GM18909 (cell line): ENCODE measurements around the gene LYG2.
"Not testable (repeated sequence)": the region's sequence is repeated elsewhere in the genome, so short reads cannot be mapped to it uniquely, and the experiment has no call there.

ENCODE experiments used
- ATAC-seq: cut with Tn5 transposase; IDR thresholded peaks from one replicate; pipeline ENCODE4 v1.9.1; 2021; ENCODE audit warnings: mild to moderate bottlenecking; ENCODE audit not compliant: unreplicated experiment, poor library complexity

The LYG2 gene, protein sequence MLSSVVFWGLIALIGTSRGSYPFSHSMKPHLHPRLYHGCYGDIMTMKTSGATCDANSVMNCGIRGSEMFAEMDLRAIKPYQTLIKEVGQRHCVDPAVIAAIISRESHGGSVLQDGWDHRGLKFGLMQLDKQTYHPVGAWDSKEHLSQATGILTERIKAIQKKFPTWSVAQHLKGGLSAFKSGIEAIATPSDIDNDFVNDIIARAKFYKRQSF

DNA sequence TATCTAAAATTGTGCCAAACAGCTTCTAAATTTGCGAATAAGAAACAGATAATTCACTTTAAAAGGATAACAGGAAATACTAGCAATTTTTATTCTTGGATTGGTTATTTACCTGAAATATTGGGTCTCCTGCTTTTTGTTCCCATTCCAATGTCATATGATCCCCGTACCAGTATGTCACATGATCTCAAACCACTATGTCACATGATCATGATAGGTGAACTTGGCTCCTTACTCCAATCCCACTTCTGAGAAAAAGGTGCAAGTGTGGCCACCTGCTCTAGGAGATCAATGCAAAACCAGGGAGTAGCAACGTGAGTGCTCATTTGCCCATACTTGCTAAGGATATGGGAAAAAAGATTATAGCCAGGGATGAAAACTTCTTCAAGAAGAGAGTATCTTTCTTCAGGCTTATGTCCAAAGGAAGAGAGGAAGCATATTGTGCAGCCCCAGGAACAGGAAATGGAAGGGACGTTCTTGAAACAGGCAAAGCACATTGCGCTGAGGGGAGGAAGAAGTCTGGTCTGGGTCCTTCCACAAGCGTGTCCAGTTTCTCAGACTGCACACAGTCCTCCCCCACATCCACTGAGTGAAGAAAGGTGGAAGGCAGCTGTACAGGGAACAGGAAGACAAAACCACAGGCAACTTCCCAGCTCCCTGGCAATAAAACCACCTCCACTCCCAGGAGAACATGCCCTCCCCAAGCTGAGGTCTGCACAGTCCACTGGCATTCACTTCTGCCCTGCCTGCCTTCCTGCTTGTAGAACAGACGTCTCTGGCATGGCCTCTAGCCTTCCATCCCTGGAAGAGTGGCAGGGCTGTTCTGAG is at the start of gene LYG2:
LYG2 (minus strand) TSS at position 176 of the 828 bp plus-strand sequence. CDS start 1,406 bp downstream, outside the sequence.
- ATAC-seq = no peak

DNA sequence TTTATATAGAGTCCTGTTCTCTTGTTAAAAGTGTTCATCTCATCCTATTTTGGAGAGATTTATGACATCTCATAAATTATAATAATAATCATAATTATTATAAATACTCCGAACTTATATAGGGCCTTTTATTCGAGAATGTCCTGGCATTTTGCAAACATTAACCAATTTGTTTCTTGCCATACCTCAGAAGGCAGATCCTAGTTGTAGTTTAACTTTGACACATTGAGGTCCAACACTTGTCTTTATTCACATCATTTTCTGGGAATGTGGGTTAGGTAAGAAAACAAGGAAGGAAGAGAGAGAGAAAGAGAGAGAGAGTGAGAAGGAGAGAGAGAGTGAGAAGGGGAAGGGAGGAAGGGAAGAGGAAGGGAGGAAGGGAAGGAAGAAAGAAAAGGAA is 45.6 kb upstream of the LYG2 start, which contains the start of gene LYG1:
LYG1 (minus strand) TSS at position 101 of the 400 bp plus-strand sequence. CDS start 5,527 bp downstream, outside the sequence.
- not testable (repeated sequence) for ATAC-seq

DNA sequence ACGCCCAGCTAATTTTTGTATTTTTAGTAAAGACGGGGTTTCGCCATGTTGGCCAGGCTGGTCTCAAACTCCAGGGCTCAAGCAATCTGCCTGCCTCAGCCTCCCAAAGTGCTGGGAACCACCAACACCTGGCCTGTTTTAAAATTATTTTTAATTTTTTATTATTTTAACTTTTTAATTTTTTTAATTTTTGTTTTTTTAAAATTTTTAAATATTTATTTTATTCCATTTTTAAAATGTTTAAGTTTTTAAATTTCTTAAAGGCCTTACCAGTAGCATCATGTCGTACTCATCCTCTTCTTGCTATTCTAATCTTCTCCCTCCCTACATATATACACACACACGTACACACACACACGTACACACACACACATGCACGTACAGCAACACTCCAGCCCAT is 44.1 kb upstream of the LYG2 start:
- no peak for ATAC-seq

DNA sequence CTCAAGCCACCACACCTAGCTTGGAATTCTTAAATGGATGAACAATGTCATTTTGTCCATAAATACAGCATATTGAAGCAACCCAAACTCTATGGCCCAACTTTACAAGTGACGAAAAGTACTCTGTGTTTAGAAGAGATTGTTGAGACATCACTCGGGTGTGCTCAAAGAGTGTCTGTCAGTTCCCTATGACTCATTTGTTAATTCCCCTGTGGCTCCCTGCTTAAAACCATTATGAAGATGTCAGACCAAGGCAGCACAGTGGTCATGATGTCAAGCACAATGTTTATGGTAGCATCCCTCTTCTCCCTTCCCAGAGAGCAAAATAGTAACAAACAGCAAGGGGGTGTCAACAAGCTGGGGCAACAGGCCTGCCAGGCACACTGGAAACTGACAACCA is 42.5 kb upstream of the LYG2 start:
- ATAC-seq = no peak

DNA sequence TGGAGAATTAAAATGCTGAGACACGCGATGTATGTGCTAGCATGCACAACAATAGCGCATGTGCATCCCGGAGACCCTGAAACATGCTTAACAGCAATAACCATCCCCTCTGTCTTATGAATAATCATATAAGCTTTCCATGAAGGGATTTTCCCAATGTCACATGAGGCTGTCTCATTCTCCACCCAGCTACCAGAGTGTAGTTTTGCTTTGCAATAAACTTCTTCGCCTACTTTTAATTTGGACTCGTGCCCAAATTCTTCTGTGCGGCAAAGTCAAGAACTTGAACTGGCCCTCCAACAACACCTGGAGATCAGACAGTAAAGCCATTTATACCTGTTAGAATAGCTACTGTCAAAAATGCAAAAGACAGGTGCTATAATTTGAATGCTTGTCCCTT is 30.1 kb upstream of the LYG2 start:
- no peak for ATAC-seq

DNA sequence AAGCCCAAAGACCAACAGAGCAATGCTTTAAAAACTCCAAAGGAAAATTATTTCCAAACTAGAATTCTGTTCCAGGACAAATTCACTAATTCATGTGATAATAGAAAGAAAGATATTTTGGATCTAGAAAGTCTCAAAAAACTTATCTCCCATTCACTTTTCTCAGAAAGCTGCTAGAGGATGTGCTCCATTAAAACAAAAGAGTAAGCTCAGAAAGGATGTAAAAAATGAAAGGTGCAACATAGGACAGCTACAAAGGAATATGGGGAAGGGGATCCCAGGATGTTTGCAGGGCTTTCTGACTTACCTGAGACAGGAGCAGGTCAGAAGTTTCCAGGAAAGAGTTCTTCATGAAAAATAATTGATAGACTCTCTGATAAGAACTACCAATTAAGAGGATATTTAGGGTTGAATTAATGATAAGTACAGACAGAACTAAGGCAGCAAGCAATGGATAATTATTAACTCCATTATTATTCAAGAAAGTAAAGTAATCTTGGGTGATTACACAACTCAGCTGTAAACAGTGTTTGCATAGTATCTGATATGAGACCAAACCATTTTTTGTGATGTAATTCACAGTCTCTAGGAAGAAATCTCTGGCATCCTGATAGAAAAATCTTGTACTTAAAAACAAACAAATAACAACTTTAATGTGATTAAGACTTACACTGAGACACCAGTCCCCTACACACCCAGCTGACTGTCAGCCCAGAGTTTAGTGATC is 24.7 kb upstream of the LYG2 start:
- no peak for ATAC-seq

DNA sequence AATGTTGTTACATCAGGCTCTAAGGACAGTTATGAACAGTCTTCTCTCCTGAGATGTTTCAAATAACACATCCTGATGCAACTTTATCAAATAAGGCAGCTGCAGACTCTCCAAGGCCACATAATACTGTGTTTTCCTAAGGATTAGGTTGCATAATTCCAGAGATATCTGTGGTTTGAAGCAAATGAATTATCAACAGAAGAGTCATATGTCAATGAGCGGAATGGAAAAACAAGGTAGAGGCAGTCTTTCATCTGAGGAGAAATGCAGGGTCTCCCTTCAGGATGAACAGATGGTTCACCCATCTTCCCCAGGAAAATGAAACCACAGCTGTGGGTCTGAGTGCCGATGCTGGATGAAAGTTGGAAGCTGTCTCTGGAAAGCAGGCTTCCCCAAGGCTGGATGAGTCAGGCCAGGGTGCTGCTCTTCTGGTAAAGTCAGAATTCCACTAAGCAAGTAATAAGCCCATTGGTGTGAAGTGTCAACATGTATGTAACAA is 23.4 kb upstream of the LYG2 start:
- no peak for ATAC-seq

DNA sequence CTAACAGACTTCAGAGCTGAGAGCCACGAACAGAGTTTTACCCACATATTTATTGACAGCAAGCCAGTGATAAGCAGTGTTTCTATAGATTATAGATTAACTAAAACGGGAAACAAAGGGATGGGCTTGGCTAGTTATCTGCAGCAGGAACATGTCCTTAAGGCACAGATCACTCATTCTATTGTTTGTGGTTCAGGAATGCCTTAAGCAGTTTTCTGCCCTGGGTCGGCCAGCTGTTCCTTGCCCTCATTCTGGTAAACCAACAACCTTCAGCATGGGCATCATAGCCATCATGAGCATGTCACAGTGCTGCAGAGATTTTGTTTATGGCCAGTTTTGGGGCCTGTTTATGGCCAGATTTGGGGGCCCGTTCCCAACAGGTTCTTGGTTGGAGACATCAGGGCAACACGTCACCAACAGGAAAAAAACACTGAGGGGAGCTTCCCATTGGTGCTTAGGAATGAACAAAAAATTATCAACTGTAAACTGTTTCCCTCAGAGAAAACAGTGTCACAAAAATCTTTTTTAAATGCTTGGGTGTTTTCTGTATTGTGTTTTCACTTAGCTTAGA is 22.8 kb upstream of the LYG2 start:
- not testable (repeated sequence) for ATAC-seq

DNA sequence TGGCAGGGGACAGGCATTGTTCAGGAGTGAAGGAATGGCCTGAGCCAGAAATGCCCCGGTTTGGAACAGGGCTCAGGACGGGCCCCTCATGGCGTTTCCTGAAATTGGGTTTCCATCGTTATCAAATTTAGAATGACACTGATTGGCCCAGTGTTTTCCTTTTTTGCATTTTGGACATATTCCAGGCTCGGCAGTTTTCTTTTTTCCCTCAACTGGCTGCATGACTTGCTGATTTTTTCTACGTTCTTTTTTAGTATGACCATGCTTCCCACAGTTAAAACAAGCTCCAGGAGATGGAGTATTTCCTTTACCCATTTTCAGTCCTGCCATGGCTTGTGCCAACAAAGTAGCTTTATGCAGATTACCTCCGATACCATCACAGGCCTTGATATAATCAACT is 20.4 kb upstream of the LYG2 start:
- no peak for ATAC-seq

DNA sequence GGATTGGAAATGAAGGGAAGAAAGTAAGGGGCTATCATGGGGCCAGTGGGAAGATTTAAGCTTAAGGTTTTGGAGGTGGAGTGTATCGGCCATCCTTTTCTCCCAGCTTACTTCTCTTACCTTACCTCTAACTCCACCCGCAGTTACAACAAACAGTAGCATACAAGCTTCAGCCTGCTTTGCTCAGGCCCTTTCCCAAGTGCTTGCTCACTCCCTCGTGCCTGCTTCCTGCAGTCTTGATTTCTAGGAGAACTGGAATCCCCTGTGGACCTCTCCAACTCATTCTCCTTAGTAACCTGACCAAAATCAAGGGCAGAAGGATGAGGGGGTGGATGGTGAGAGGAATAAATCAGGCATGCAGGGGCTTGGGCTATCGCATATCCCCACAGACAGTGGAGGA is 5.8 kb upstream of the LYG2 start:
- ATAC-seq = no peak

DNA sequence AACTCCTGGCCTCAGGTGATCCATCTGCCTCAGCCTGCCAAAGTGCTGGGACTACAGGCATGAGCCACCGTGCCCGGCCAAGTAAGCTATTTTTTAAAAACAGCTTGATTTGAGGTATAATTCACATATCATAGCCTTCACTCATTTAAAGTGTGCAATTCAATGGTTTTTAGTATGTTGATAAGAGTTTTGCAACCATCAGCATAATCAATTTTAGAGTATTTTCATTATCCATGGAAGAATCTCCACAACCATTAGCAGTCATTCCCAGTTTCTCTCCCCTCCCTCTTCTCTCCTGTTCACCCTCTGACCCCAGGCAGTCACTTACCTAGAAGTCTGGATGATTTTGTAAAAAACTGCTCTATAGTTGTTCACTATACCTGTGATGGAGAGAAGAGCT is 4.7 kb upstream of the LYG2 start:
- no peak for ATAC-seq

DNA sequence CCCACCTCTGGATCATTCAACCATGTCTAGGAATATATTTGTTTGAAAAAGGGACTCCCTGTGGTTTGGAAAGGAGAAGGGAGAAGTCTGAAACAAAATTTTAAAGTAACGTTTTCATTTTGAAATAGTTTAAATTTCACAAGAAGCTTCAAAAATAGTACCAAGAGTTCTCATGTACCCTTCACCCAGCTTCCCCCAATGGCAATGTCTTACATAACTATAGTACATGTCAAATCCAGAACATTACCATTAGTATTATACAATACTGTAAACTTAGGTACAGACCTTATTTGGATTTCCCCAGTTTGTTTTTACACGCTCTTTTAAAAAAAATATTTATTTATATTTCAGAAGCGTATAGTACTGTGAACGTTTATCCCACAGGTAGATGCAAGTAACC is 4.0 kb upstream of the LYG2 start:
- no peak for ATAC-seq

DNA sequence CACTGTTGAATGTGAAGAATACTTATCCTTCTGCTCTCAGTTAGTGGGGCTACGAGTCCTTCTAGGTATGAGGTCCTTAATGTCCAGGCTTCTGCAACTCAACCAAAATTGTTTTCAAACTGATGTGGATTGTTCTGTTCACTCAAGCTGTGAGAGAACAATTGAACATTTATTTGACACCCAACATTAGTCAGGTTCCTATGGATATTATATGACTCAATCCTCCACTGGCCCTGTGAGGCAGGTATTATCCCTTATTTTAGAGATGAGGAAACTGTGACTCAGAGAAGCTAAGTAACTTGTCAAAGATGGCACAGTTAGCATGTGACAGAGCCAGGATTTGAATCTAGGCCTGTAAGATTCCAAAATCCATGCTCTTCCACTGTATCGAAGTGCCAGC is 1.2 kb upstream of the LYG2 start:
- ATAC-seq = no peak

DNA sequence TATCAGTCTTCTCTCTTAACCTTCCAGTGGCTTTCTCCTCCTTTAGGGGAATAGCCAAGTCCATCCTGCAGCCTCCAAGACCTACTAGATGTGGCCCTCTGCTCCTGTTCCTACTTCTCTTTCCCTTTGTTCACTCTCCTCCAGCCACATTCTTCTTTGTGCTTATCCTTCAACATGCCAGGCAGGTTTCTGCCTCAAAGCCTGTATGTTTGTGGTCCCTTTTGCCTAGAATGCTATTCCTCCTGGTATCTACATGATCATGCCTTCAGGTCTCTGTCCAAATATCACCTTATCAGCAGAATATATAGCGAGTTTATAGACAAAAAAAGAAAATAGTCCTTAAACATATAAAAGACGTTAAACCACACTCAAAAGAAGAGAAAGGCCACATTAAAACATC is 5.5 kb downstream of the LYG2 start:
- ATAC-seq = no peak

DNA sequence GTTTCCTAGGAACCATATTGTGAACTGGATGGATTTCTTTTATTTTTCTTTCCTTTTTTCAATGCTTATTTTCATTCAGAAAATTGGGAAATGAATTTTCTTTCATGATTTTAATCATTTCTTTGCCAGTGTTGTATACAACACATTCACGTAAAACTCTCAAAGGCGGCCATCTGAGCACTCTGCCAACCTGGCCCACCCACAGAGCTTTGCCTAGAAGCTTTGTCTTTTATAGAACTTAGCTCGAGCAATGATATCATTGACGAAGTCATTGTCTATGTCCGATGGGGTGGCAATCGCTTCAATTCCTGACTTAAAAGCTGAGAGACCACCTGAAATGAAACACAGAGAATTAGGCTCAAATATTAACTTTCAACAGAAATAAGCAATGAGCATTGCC is 13.3 kb downstream of the LYG2 start:
- ATAC-seq = no peak

DNA sequence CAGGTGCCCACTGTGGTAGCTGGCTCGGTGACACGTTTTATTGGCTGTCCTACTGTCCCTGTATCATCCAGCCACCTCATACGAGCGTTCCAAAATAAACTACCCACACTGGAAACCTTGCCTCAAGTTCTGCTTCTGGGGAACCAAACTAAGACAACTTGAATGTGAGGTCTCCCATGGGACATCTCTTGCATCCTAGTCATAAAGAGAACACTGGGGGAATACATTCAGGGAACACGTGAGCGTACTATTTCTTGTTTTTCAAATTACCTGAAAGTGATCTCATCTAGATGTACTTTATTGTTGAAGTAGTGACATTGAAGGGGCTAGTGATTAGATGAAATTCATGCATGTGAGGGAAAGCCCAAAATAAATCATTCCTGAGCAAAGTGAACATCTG is 15.0 kb downstream of the LYG2 start:
- ATAC-seq = no peak

DNA sequence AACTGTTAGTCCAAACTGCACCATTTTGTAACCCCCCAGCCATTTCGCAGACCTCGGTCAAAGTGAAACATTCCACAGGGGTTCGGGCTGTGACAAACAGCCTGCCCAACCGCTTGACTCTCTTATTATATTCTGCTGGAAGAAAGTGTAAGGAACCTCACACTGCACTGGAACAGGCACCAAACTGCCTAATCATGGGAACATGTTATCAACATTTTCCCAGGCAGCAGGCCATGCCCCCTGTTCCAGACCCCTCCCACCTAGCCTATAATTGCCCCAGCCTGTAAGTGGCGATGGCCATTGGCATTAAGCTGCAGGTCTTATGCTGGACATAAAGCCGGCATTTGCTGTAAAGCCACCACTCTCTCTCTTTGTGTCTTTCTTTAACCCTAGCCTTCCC is 16.9 kb downstream of the LYG2 start:
- no peak for ATAC-seq

DNA sequence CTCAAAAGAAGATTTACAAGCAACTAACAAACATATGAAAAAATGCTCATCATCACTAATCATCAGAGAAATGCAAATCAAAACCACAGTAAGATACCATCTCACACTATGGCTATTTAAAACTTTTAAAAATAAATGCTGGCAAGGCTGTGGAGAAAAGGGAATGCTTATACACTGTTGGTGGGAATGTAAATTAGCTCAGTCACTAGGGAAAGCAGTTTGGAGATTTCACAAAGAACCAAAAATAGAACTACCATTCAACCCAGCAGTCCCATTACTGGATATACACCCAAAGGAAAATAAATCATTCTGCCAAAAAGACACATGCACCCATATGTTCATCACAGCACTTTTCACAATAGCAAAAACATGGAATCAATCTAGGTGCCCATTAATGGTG is 22.3 kb downstream of the LYG2 start:
- ATAC-seq = not testable (repeated sequence)

DNA sequence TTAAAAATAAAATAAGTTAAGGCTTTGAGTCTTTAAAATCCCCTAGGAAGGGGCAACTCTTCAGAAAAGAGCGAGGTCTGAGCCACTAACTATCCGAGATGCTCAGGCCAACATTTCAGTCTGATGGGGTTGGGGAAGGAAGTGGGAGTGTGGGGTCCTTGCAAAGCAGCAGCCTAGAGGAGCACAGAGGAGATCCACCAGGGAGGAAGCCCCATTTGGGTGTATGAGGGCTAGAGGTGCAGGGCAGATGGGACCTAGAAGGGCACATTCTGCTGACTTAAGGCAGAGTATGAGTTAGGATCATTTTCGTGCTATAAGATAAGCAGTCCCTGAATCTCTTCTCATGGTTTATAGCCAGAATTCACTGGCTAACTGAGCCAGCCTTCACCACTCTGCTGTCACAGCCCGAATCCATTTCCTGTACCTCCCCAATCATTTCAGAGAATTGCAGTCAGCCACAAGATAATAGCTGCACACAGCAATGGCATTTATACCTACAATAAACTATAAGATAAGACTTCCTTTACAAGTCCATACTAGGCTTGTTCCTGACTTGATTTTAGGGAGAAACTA is 37.5 kb downstream of the LYG2 start:
- no peak for ATAC-seq

DNA sequence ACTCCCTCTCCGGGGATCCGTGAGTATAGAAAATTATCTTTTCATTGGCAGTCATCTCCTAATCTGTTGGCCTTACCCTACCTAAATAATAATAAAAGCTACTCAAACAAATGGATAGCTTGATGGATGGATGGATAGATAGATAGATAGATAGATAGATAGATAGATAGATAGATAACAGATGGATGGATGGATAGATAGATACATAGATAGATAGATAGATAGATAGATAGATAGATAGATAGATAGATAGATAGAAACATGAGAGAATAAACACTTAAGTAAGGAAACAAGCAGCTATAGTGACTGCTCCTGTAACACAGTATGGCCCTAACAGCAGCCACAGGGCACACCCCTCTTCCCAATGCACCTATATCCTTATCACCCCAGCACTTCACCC is 39.4 kb downstream of the LYG2 start:
- ATAC-seq = no peak
